WERI-Rb-1 (cell line): ENCODE results near the gene MPND.

ENCODE experiments used
- DNase-seq: peaks from one replicate; pipeline ENCODE4 v3.0.0-alpha.2; 2020
- H3K27ac ChIP-seq: fragments of 250-450 bp; sonication (Bioruptor Pico); 2 replicates; pipeline ENCODE4 v1.5.1; 2020; ENCODE audit warnings: mild to moderate bottlenecking, moderate library complexity
- H3K27me3 ChIP-seq: fragments of 250-450 bp; sonication (Bioruptor Pico); 2 replicates; pipeline ENCODE4 v1.5.1; 2021; ENCODE audit warnings: mild to moderate bottlenecking, low read depth, moderate library complexity; ENCODE audit not compliant: insufficient read depth, severe bottlenecking
- H3K36me3 ChIP-seq: fragments of 250-450 bp; sonication (Bioruptor Pico); 2 replicates; pipeline ENCODE4 v1.5.1; 2020; ENCODE audit warnings: mild to moderate bottlenecking, moderate library complexity
- H3K4me3 ChIP-seq: 2 replicates; pipeline ENCODE4 v1.5.1; 2011; ENCODE audit warnings: low read depth, mild to moderate bottlenecking, control low read depth, low read length
- H3K9me3 ChIP-seq: fragments of 250-450 bp; sonication (Bioruptor Pico); 2 replicates; pipeline ENCODE4 v1.5.1; 2021; ENCODE audit warnings: mild to moderate bottlenecking, moderate library complexity; ENCODE audit not compliant: severe bottlenecking
- CTCF ChIP-seq: IDR thresholded peaks from 2 replicates; pipeline ENCODE4 v1.5.1; 2011; ENCODE audit warnings: low read depth, mild to moderate bottlenecking, control low read depth, inconsistent platforms, low read length

Gene MPND

GRCh38 chr19:4354897-4355296, 11.5 kb downstream of the MPND start:
- H3K4me3 ChIP-seq, result no peak overlapping the region
- no peaks in the 10 kb centered on the region for H3K27me3 ChIP-seq
- H3K27ac ChIP-seq, result no peak overlapping the region
- DNase-seq, result no peak
- no peaks in the 10 kb centered on the region for H3K9me3 ChIP-seq
- H3K36me3 ChIP-seq, result peaks cover 48% of the 10 kb centered on the region
- no peak for TF ChIP-seq CTCF

- H3K27me3 ChIP-seq, result no peaks in the 10 kb centered on the region
- H3K36me3 ChIP-seq, result peaks cover 65% of the 10 kb centered on the region
Measured at GRCh38 chr19:4357095-4357797, 13.9 kb downstream of the MPND start.

GRCh38 chr19:4357921-4358326, 14.6 kb downstream of the MPND start:
- DNase-seq, result no peak
- H3K27ac ChIP-seq, result no peak overlapping the region
- peaks cover 72% of the 10 kb centered on the region for H3K36me3 ChIP-seq
- H3K27me3 ChIP-seq, result no peaks in the 10 kb centered on the region
- H3K4me3 ChIP-seq, result no peak overlapping the region
- no peaks in the 10 kb centered on the region for H3K9me3 ChIP-seq
- no peak for TF ChIP-seq CTCF

More at GRCh38 chr19:4357095-4357797, 13.9 kb downstream of the MPND start:
- H3K27ac ChIP-seq, result no peak overlapping the region
- no peak for TF ChIP-seq CTCF
- no peak for DNase-seq
- H3K9me3 ChIP-seq, result no peaks in the 10 kb centered on the region
- no peak overlapping the region for H3K4me3 ChIP-seq

- DNase-seq, result no peak
- TF ChIP-seq CTCF, result no peak
- Histone ChIP-seq H3K9me3 (no peaks in the 10 kb centered on the region), H3K36me3 (peaks cover 81% of the 10 kb centered on the region), H3K4me3 (no peak overlapping the region), H3K27me3 (no peaks in the 10 kb centered on the region), H3K27ac (peak overlapping the region; percentile 22; the same call in 1 of the 2 replicates)
Measured at GRCh38 chr19:4358709-4359626, 15.6 kb downstream of the MPND start.

- Histone ChIP-seq H3K9me3 (no peaks in the 10 kb centered on the region), H3K36me3 (peaks cover 80% of the 10 kb centered on the region), H3K27ac (no peak overlapping the region), H3K4me3 (no peak overlapping the region), H3K27me3 (no peaks in the 10 kb centered on the region)
- no peak for DNase-seq
- no peak for TF ChIP-seq CTCF
Measured at GRCh38 chr19:4359627-4360000, 16.3 kb downstream of the MPND start.
